Measurements from ENCODE around the gene POLA1.

Gene POLA1

GRCh38 chrX:24877854-24878650 lies 184.3 kb downstream of the POLA1 start:
- DNase-seq (ENCODE audit: low spot score), result no peak

GRCh38 chrX:24879679-24880078 lies 186.0 kb downstream of the POLA1 start:
- no peak for DNase-seq (ENCODE audit: low spot score)

GRCh38 chrX:24886916-24887315 lies 193.2 kb downstream of the POLA1 start:
- DNase-seq (ENCODE audit: low spot score), result no peak

- no peak for DNase-seq (ENCODE audit: low spot score)
Measured at GRCh38 chrX:24890677-24891076, 197.0 kb downstream of the POLA1 start.

GRCh38 chrX:24899391-24899790 lies 205.7 kb downstream of the POLA1 start:
- no peak for DNase-seq (ENCODE audit: low spot score)

- DNase-seq (ENCODE audit: low spot score), result no peak
Measured at GRCh38 chrX:24900234-24900633, 206.5 kb downstream of the POLA1 start.

GRCh38 chrX:24902806-24903205 lies 209.1 kb downstream of the POLA1 start:
- no peak for DNase-seq (ENCODE audit: low spot score)

GRCh38 chrX:24918715-24919114 lies 225.0 kb downstream of the POLA1 start:
- DNase-seq (ENCODE audit: low spot score), result no peak

- DNase-seq (ENCODE audit: low spot score), result no peak
Measured at GRCh38 chrX:24920769-24921168, 227.1 kb downstream of the POLA1 start.

- DNase-seq (ENCODE audit: low spot score), result no peak
Measured at GRCh38 chrX:24925430-24925829, 231.7 kb downstream of the POLA1 start.

GRCh38 chrX:24927372-24927771 lies 233.7 kb downstream of the POLA1 start:
- DNase-seq (ENCODE audit: low spot score), result no peak

GRCh38 chrX:24928114-24928513 lies 234.4 kb downstream of the POLA1 start:
- DNase-seq (ENCODE audit: low spot score), result no peak

- no peak for DNase-seq (ENCODE audit: low spot score)
Measured at GRCh38 chrX:24934279-24934678, 240.6 kb downstream of the POLA1 start.

- no peak for DNase-seq (ENCODE audit: low spot score)
Measured at GRCh38 chrX:24945009-24945408, 251.3 kb downstream of the POLA1 start.

GRCh38 chrX:24946369-24946768 lies 252.7 kb downstream of the POLA1 start:
- DNase-seq (ENCODE audit: low spot score), result no peak

- no peak for DNase-seq (ENCODE audit: low spot score)
Measured at GRCh38 chrX:24954732-24955131, 261.0 kb downstream of the POLA1 start.

GRCh38 chrX:24955372-24955930 lies 261.7 kb downstream of the POLA1 start:
- DNase-seq (ENCODE audit: low spot score), result no peak

- DNase-seq (ENCODE audit: low spot score), result no peak
Measured at GRCh38 chrX:24956828-24957227, 263.1 kb downstream of the POLA1 start.

- DNase-seq (ENCODE audit: low spot score), result no peak
Measured at GRCh38 chrX:24961809-24962208, 268.1 kb downstream of the POLA1 start.

- no peak for DNase-seq (ENCODE audit: low spot score)
Measured at GRCh38 chrX:24963823-24964222, 270.1 kb downstream of the POLA1 start.

- DNase-seq (ENCODE audit: low spot score), result no peak
Measured at GRCh38 chrX:24965372-24965771, 271.7 kb downstream of the POLA1 start.

- DNase-seq (ENCODE audit: low spot score), result no peak
Measured at GRCh38 chrX:24969812-24970211, 276.1 kb downstream of the POLA1 start.

GRCh38 chrX:24979081-24979480 lies 285.4 kb downstream of the POLA1 start:
- DNase-seq (ENCODE audit: low spot score), result no peak

- DNase-seq (ENCODE audit: low spot score), result no peak
Measured at GRCh38 chrX:24981030-24981429, 287.3 kb downstream of the POLA1 start.

Measured in LoVo (cell line).